GM12875 (cell line): ENCODE results near the gene BRMS1L.

Experiments
- H3K4me3 ChIP-seq: one replicate; pipeline ENCODE4 v1.5.1; 2011; ENCODE audit warnings: low read depth, low read length, control low read depth
- TF ChIP-seq, protein P1 (sequence below): IDR thresholded peaks from 2 replicates; pipeline ENCODE4 v1.5.1; 2011; ENCODE audit warnings: low read depth, mild to moderate bottlenecking, control low read depth, inconsistent platforms, low read length, moderate library complexity, borderline replicate concordance; ENCODE audit not compliant: insufficient read depth

The BRMS1L gene

GRCh38 chr14:35911097-35911496 is 85.0 kb downstream of the BRMS1L start:
- TF ChIP-seq, protein P1, sequence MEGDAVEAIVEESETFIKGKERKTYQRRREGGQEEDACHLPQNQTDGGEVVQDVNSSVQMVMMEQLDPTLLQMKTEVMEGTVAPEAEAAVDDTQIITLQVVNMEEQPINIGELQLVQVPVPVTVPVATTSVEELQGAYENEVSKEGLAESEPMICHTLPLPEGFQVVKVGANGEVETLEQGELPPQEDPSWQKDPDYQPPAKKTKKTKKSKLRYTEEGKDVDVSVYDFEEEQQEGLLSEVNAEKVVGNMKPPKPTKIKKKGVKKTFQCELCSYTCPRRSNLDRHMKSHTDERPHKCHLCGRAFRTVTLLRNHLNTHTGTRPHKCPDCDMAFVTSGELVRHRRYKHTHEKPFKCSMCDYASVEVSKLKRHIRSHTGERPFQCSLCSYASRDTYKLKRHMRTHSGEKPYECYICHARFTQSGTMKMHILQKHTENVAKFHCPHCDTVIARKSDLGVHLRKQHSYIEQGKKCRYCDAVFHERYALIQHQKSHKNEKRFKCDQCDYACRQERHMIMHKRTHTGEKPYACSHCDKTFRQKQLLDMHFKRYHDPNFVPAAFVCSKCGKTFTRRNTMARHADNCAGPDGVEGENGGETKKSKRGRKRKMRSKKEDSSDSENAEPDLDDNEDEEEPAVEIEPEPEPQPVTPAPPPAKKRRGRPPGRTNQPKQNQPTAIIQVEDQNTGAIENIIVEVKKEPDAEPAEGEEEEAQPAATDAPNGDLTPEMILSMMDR = no peak

DNA sequence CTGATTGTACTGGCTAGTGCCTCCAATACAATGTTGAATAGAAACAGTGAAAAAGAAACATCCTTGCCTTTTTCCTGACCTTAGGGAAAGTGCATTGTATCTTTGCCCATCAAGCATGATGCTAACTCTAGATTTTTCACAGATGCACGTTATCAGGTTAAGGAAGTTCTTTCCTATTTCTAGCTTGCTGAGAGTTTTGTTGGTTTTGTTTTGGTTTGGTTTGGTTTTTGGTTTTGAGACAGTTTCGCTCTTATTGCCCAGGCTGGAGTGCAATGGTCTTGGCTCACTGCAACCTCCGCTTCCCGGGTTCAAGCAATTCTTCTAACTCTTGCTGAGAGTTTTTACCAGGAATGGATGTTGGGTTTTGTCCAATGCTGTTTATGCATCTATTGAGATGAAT is 89.0 kb downstream of the BRMS1L start:
- no peak overlapping the region for H3K4me3 ChIP-seq
- TF ChIP-seq, protein P1 = no peak

More at GRCh38 chr14:35911097-35911496, 85.0 kb downstream of the BRMS1L start:
- H3K4me3 ChIP-seq = no peak overlapping the region

GRCh38 chr14:35915775-35916174 is 89.6 kb downstream of the BRMS1L start:
- TF ChIP-seq, protein P1 = no peak
- H3K4me3 ChIP-seq = no peak overlapping the region
